D721Med (cell line): ENCODE results near the gene ZC3H10.
"Not testable (repeated sequence)": the region's sequence is repeated elsewhere in the genome, so short reads cannot be mapped to it uniquely, and the experiment has no call there.

Experiments
- DNase-seq: peaks from one replicate; pipeline ENCODE4 v3.0.0; 2011; ENCODE audit warnings: low spot score; ENCODE audit not compliant: insufficient read length
- FAIRE-seq: peaks from 2 replicates; lab custom pipeline; 2011; peaks lifted over from hg19 to GRCh38; lab: Jason Lieb, UNC
- CTCF ChIP-seq: IDR thresholded peaks from 2 replicates; pipeline ENCODE4 v1.5.1; 2012; ENCODE audit warnings: mild to moderate bottlenecking, control low read depth; ENCODE audit not compliant: insufficient read depth; ENCODE audit errors: missing control alignments

ZC3H10 gene

GRCh38 chr12:56115329-56115728 lies 2.7 kb upstream of the ZC3H10 start:
- no peak for DNase-seq
- no peak for FAIRE-seq

DNA sequence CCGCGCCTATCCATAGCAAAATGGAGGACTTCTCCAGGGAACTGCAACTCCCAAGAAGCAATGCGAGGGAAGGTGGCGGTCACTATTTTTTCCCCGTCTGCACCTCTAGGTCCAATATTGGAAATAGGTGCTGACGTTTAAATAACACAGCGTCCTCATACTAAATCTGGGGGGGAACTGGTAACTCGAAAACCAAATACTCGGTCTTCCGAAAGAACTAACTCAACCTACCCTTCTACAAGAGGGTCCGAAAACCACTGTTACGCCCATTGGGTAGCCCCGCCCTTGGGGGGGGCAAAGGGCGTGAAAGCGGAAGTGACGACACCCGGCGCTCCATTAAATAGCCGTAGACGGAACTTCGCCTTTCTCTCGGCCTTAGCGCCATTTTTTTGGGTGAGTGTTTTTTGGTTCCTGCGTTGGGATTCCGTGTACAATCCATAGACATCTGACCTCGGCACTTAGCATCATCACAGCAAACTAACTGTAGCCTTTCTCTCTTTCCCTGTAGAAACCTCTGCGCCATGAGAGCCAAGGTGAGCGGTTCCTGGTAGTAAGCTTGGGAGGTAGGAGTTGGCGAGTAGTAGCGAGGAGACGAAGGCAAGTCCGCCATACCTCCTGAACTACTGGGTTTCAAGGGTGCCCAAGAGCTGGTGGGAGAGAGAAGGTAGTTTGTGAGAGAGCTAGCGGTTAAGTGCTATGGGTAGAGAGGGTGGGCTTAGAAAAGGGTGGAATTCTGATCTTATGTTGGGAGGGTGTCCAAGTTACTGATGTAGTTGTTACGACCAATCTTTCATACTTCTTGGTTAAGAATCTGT lies 1.6 kb upstream of the ZC3H10 start, which contains the start of gene RPL41:
TSS of gene RPL41 (plus strand) at position 367 of the 815 bp plus-strand sequence.
- no peak for TF ChIP-seq CTCF
- FAIRE-seq (no peak), DNase-seq (no peak)

More at GRCh38 chr12:56115329-56115728, 2.7 kb upstream of the ZC3H10 start:
- TF ChIP-seq CTCF: no peak

- not testable (repeated sequence) for DNase-seq, FAIRE-seq
These were observed 872 bp upstream of the ZC3H10 start for GRCh38 chr12:56117082-56117706.

- no peak for DNase-seq
- no peak for TF ChIP-seq CTCF
- no peak for FAIRE-seq
These were observed 757 bp downstream of the ZC3H10 start for GRCh38 chr12:56118688-56119357.

DNA sequence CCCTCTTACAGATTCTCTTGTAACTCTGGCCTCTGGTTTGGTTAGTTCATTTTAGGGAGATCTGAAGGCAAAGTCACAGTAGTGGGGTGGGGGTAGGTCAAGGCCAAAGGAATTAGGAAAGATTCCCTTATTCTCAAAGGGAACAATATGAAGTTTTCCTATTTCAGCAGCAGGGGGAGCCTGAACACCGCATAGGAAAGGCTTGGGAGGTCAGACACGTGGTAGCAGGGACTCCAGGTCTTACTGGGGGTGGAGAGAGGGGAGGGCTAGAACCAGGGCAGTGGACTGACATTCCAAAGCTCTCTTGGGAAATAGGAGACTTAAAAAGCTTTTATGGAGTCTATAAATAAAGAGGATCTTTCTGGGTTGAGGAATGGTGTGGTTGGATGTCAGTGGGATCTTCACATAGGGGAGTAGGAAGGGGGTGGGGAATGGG lies 1.3 kb downstream of the ZC3H10 start:
- peak; percentile 86 for TF ChIP-seq CTCF
- FAIRE-seq: no peak
- peak; percentile 81 for DNase-seq

- no peak for DNase-seq
- no peak for TF ChIP-seq CTCF
- FAIRE-seq: no peak
These were observed 2.2 kb downstream of the ZC3H10 start for GRCh38 chr12:56120158-56120846.
